Measurements from ENCODE around the gene PRKCD.

The PRKCD gene

GRCh38 chr3:53196575-53197407 lies 35.8 kb downstream of the PRKCD start:
- H3K4me1 ChIP-seq (ENCODE audit: control insufficient read depth in 2 of 2, insufficient read depth in 2 of 2, low read length in 2 of 2): peaks cover 3 to 7% of the 10 kb centered on the region in 2 donors
- no peak overlapping the region for H3K9ac ChIP-seq (ENCODE audit: low read depth in 1 of 2, low read length in 2 of 2)
- no peaks in the 10 kb centered on the region for H3K9me3 ChIP-seq (ENCODE audit: control insufficient read depth in 2 of 2, low read length in 2 of 2)
- H3K36me3 ChIP-seq (ENCODE audit: control insufficient read depth in 2 of 2, insufficient read depth in 2 of 2, low read length in 2 of 2): peaks cover 12 to 18% of the 10 kb centered on the region in 2 donors
- no peak overlapping the region for H3K27ac ChIP-seq (ENCODE audit: low read depth in 2 of 2, low read length in 2 of 2)
- H3K27me3 ChIP-seq (ENCODE audit: control insufficient read depth in 2 of 2, insufficient read depth in 2 of 2, low read length in 2 of 2): no peaks in the 10 kb centered on the region
- H3K4me3 ChIP-seq (ENCODE audit: low read length in 2 of 2): no peak overlapping the region

DNA sequence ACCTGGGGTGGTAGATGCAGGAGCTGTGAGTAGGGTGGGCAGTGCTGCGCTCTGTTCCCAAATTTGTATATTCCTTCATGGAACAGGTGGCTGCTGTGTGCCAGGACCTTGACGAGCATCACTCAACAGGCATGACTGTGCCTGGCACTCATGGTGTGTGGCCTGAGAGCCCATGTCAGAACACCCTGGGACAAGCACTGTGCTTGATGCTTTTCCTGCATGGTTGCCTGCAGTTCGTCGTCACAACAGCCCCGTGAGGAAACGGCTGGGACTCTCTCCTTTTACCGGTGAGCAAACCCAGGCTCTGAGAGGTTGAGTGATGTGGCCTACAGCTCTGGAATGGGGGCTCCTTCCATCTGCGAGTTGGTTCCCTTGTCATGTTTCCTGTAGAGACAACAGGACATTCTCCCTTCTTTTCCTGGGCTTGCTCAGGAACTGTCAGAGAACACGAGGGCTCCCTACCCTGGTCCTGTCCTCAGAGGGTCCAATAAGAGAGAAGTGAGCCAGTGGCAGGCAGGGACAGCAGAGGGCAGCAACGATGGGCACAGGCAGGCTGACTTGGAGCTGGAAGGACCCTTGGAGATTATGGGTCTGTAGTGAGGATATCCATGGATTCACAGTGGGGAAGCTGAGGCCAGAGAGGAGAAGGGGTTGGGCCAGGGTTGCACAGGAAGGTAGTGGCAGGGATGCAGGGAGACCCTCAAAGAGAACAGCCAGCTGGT lies 37.4 kb downstream of the PRKCD start:
- H3K27me3 ChIP-seq (ENCODE audit: control insufficient read depth in 2 of 2, insufficient read depth in 2 of 2, low read length in 2 of 2): no peaks in the 10 kb centered on the region
- H3K27ac ChIP-seq (ENCODE audit: low read depth in 2 of 2, low read length in 2 of 2): no peak overlapping the region
- no peaks in the 10 kb centered on the region for H3K9me3 ChIP-seq (ENCODE audit: control insufficient read depth in 2 of 2, low read length in 2 of 2)
- peaks cover 3 to 5% of the 10 kb centered on the region in 2 donors for H3K4me1 ChIP-seq (ENCODE audit: control insufficient read depth in 2 of 2, insufficient read depth in 2 of 2, low read length in 2 of 2)
- peaks cover 1 to 7% of the 10 kb centered on the region in 2 donors for H3K36me3 ChIP-seq (ENCODE audit: control insufficient read depth in 2 of 2, insufficient read depth in 2 of 2, low read length in 2 of 2)
- H3K9ac ChIP-seq (ENCODE audit: low read depth in 1 of 2, low read length in 2 of 2): no peak overlapping the region
- no peak overlapping the region for H3K4me3 ChIP-seq (ENCODE audit: low read length in 2 of 2)

DNA sequence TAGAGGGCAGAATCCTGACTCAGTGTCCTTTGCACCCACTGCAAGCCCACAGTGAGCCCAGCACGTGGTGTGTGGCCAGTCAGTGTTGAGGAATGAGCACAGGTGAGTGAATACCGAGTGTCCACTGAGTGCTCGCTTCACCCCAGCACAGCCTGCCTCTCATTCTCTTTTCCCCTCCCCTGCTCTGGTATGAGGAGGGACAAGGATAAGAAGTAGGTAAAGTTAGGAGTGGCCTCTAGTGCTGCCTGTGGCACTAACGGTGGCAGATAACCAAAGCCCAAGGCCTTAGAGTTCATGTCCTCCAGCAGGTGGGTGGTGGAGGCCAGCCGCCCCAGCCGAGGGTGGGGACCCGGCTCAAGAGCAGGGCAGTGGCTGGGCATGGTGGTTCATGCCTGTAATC lies 38.0 kb downstream of the PRKCD start:
- H3K27me3 ChIP-seq (ENCODE audit: control insufficient read depth in 2 of 2, insufficient read depth in 2 of 2, low read length in 2 of 2): no peaks in the 10 kb centered on the region
- H3K9me3 ChIP-seq (ENCODE audit: control insufficient read depth in 2 of 2, low read length in 2 of 2): no peaks in the 10 kb centered on the region
- H3K9ac ChIP-seq (ENCODE audit: low read depth in 1 of 2, low read length in 2 of 2): no peak overlapping the region
- no peak overlapping the region for H3K27ac ChIP-seq (ENCODE audit: low read depth in 2 of 2, low read length in 2 of 2)
- no peak overlapping the region for H3K4me3 ChIP-seq (ENCODE audit: low read length in 2 of 2)
- peaks cover under 1 to 3% of the 10 kb centered on the region in 2 donors for H3K4me1 ChIP-seq (ENCODE audit: control insufficient read depth in 2 of 2, insufficient read depth in 2 of 2, low read length in 2 of 2)
- peaks cover 0 to 3% of the 10 kb centered on the region in 2 donors for H3K36me3 ChIP-seq (ENCODE audit: control insufficient read depth in 2 of 2, insufficient read depth in 2 of 2, low read length in 2 of 2)

- H3K27ac ChIP-seq (ENCODE audit: low read depth in 2 of 2, low read length in 2 of 2): no peak overlapping the region
- H3K27me3 ChIP-seq (ENCODE audit: control insufficient read depth in 2 of 2, insufficient read depth in 2 of 2, low read length in 2 of 2): no peaks in the 10 kb centered on the region
- no peak overlapping the region for H3K4me3 ChIP-seq (ENCODE audit: low read length in 2 of 2)
- H3K36me3 ChIP-seq (ENCODE audit: control insufficient read depth in 2 of 2, insufficient read depth in 2 of 2, low read length in 2 of 2): no peaks in the 10 kb centered on the region
- H3K9ac ChIP-seq (ENCODE audit: low read depth in 1 of 2, low read length in 2 of 2): no peak overlapping the region
- no peaks in the 10 kb centered on the region for H3K9me3 ChIP-seq (ENCODE audit: control insufficient read depth in 2 of 2, low read length in 2 of 2)
- H3K4me1 ChIP-seq (ENCODE audit: control insufficient read depth in 2 of 2, insufficient read depth in 2 of 2, low read length in 2 of 2): peaks cover 0 to 3% of the 10 kb centered on the region in 2 donors
Observed at GRCh38 chr3:53199834-53200233, 38.8 kb downstream of the PRKCD start.

DNA sequence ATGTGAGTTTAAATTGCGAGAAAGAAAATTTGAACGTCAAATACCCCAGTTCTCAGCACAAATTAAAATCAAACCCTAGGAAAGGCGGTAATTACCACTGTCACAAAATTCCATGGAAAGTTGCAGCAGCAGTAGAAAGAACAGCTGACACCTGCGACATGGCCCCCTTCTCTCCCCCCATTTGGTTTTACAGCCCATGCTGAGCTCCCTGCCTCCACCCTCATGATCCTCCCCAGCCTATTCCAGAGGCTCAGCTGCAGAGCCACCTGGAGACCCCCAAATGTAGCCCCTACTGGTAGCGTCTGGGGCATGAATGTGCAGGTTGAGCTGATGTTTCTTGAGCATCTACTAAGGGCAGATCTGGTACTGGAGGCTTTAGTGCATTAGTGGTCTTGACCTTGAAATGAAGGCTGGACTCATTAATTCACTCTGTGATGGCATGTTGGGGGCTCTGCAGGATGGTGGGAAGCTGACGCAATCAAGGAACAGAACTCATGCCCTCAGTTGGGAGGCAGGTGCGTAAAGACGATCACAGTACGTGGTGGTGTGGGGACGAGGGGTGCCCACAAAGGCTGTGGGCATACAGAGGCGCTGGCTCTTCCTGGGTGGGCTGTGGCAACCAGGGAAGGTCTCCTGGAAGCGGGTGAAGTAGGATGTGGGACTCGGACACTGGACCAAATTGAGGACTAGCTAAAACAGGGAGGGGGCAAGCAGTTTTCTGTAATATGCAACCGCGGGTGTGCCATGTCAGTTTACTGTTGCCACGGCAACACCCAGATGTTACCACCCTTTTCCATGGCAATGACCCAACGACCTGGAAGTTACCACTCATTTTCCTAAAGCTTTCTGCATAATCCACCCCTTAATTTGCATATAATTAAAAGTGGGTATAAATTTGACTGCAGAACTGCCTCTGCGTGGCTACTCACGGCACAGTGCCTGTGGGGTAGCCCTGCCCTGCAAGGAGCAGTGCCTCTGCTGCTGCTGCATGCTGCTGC lies 39.8 kb downstream of the PRKCD start:
- H3K27ac ChIP-seq (ENCODE audit: low read depth in 2 of 2, low read length in 2 of 2): no peak overlapping the region
- no peaks in the 10 kb centered on the region for H3K36me3 ChIP-seq (ENCODE audit: control insufficient read depth in 2 of 2, insufficient read depth in 2 of 2, low read length in 2 of 2)
- H3K4me1 ChIP-seq (ENCODE audit: control insufficient read depth in 2 of 2, insufficient read depth in 2 of 2, low read length in 2 of 2): peaks cover 0 to under 1% of the 10 kb centered on the region in 2 donors
- no peak overlapping the region for H3K4me3 ChIP-seq (ENCODE audit: low read length in 2 of 2)
- H3K9me3 ChIP-seq (ENCODE audit: control insufficient read depth in 2 of 2, low read length in 2 of 2): no peaks in the 10 kb centered on the region
- H3K27me3 ChIP-seq (ENCODE audit: control insufficient read depth in 2 of 2, insufficient read depth in 2 of 2, low read length in 2 of 2): no peaks in the 10 kb centered on the region
- H3K9ac ChIP-seq (ENCODE audit: low read depth in 1 of 2, low read length in 2 of 2): no peak overlapping the region

DNA sequence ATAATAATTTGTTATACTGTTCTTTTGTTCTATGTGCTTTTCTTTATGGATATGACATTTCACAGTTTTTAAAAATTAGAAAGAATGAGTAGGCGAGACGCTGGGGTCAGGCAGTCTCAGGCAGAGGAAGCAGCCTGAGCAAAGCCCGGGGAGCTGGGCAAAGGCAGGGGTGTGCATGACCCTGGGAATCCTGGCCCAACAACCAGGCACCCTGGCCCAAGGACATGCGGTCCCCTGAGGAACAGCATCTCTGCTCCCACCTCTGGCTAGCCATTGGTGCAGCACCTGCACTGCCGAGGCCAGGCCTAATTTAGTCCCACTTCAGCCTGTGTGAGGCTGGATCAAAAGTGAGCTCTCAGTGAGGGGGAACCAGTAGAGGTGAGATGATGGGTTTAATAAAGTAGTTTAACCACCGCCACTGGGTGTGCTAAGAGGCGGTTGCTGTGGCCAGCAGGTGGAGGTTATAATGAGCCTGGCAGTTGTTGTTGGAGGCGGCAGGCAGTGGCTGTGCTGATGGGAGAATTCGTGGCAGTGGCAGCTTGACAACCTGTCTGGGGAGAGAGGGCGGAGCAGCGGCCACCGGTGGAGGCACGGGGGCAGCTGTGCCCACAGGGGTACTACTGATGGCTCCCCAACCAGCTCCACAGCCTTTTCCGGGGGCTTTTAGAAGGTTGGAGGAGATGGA lies 41.5 kb downstream of the PRKCD start:
- Histone ChIP-seq H3K9me3 (ENCODE audit: control insufficient read depth in 2 of 2, low read length in 2 of 2) (no peaks in the 10 kb centered on the region), H3K9ac (ENCODE audit: low read depth in 1 of 2, low read length in 2 of 2) (no peak overlapping the region), H3K27me3 (ENCODE audit: control insufficient read depth in 2 of 2, insufficient read depth in 2 of 2, low read length in 2 of 2) (no peaks in the 10 kb centered on the region), H3K4me1 (ENCODE audit: control insufficient read depth in 2 of 2, insufficient read depth in 2 of 2, low read length in 2 of 2) (no peaks in the 10 kb centered on the region), H3K27ac (ENCODE audit: low read depth in 2 of 2, low read length in 2 of 2) (no peak overlapping the region), H3K4me3 (ENCODE audit: low read length in 2 of 2) (no peak overlapping the region), H3K36me3 (ENCODE audit: control insufficient read depth in 2 of 2, insufficient read depth in 2 of 2, low read length in 2 of 2) (no peaks in the 10 kb centered on the region)

- H3K9ac ChIP-seq (ENCODE audit: low read depth in 1 of 2, low read length in 2 of 2): no peak overlapping the region
- no peak overlapping the region for H3K27ac ChIP-seq (ENCODE audit: low read depth in 2 of 2, low read length in 2 of 2)
- H3K9me3 ChIP-seq (ENCODE audit: control insufficient read depth in 2 of 2, low read length in 2 of 2): peaks cover 0 to 3% of the 10 kb centered on the region in 2 donors
- H3K27me3 ChIP-seq (ENCODE audit: control insufficient read depth in 2 of 2, insufficient read depth in 2 of 2, low read length in 2 of 2): no peaks in the 10 kb centered on the region
- no peaks in the 10 kb centered on the region for H3K4me1 ChIP-seq (ENCODE audit: control insufficient read depth in 2 of 2, insufficient read depth in 2 of 2, low read length in 2 of 2)
- H3K4me3 ChIP-seq (ENCODE audit: low read length in 2 of 2): no peak overlapping the region
- H3K36me3 ChIP-seq (ENCODE audit: control insufficient read depth in 2 of 2, insufficient read depth in 2 of 2, low read length in 2 of 2): no peaks in the 10 kb centered on the region
Observed at GRCh38 chr3:53211706-53212702, 51.0 kb downstream of the PRKCD start.

GRCh38 chr3:53213276-53213675 lies 52.3 kb downstream of the PRKCD start:
- Histone ChIP-seq H3K4me1 (ENCODE audit: control insufficient read depth in 2 of 2, insufficient read depth in 2 of 2, low read length in 2 of 2) (no peaks in the 10 kb centered on the region), H3K4me3 (ENCODE audit: low read length in 2 of 2) (no peak overlapping the region), H3K27ac (ENCODE audit: low read depth in 2 of 2, low read length in 2 of 2) (no peak overlapping the region), H3K27me3 (ENCODE audit: control insufficient read depth in 2 of 2, insufficient read depth in 2 of 2, low read length in 2 of 2) (no peaks in the 10 kb centered on the region), H3K9me3 (ENCODE audit: control insufficient read depth in 2 of 2, low read length in 2 of 2) (peaks cover 0 to 3% of the 10 kb centered on the region in 2 donors), H3K9ac (ENCODE audit: low read depth in 1 of 2, low read length in 2 of 2) (no peak overlapping the region), H3K36me3 (ENCODE audit: control insufficient read depth in 2 of 2, insufficient read depth in 2 of 2, low read length in 2 of 2) (no peaks in the 10 kb centered on the region)

All from mucosa of rectum (tissue), 2 donors.